GM18526 (cell line): ENCODE data around the gene RSAD1.

ENCODE experiments used
- POLR2A ChIP-seq: IDR thresholded peaks from 3 replicates; pipeline ENCODE4 v1.6.1; 2011; ENCODE audit not compliant: insufficient read length; ENCODE audit errors: extremely low read depth

Gene RSAD1

GRCh38 chr17:50448643-50449042 is 30.0 kb upstream of the RSAD1 start:
- TF ChIP-seq POLR2A, result no peak

GRCh38 chr17:50451943-50452629 is 26.6 kb upstream of the RSAD1 start:
- no peak for TF ChIP-seq POLR2A

DNA sequence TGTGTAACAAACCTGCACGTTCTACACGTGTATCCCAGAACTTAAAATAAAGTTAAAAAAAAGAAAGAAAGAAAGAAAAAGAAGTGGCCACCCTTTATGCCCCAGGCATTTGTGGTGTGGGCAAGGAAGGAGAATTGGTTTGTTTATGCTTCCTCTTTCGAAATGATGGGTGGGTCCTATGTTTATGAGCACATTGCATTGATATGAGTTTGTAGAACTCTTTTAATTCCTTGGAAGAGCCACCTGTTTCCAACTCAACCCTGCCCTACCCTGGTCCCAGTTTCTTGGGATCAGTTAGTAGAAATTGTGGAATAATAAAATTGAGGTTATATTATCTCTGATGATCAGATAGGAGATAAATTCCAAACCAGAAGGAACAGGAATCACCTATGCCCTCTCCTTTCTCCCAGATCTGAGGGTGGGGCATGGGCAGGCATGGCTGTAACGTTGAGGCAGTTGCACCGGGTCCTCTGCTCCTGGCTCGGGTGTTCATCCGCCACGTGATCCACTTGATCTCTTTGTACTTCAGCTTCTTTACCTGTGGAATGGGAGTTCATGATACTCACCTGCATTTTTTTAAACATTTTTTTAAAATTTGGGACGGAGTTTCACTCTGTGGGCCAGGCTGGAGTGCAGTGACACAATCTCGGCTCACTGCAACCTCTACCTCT is 25.9 kb upstream of the RSAD1 start:
- no peak for TF ChIP-seq POLR2A

- TF ChIP-seq POLR2A, result no peak
Measured at GRCh38 chr17:50453901-50454300, 24.8 kb upstream of the RSAD1 start.

DNA sequence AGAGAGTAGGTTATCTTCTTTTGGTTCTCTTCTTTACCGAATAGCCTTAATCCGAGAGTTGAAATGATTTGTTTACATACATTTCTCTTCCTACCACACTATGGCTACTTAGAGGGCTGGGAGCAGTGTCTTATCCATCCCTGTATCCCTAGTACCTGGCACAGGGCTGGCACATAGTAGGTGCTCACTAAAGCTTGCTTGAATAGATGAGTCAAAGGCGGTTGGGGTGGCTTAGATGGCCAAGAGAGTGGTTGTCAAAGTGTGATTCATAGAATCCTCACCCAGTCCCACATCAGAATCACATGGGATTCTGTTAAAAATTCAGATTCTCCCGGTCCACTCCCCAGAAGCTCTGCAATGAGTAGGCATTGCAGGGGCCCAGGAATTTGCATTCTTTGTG is 21.0 kb upstream of the RSAD1 start:
- TF ChIP-seq POLR2A, result no peak

DNA sequence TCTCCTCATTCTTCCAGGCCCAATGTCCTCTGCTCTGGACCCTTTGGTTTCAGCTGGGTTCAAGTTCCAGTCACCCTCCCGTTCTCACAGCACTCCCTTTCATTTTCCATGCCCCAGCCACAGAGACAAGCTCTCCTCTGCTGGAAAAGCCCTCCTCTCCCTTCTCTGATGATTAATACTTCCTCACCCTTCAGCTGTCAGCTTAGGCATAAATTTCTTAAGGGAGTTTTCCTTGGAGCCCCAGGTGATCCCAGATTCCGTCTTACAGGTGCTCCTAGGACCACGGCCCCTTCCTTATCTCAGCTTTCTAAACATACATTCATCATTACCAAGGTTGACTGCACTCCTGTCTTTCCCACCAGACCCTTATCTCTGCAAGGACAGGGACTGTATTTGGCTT is 20.4 kb upstream of the RSAD1 start:
- no peak for TF ChIP-seq POLR2A

DNA sequence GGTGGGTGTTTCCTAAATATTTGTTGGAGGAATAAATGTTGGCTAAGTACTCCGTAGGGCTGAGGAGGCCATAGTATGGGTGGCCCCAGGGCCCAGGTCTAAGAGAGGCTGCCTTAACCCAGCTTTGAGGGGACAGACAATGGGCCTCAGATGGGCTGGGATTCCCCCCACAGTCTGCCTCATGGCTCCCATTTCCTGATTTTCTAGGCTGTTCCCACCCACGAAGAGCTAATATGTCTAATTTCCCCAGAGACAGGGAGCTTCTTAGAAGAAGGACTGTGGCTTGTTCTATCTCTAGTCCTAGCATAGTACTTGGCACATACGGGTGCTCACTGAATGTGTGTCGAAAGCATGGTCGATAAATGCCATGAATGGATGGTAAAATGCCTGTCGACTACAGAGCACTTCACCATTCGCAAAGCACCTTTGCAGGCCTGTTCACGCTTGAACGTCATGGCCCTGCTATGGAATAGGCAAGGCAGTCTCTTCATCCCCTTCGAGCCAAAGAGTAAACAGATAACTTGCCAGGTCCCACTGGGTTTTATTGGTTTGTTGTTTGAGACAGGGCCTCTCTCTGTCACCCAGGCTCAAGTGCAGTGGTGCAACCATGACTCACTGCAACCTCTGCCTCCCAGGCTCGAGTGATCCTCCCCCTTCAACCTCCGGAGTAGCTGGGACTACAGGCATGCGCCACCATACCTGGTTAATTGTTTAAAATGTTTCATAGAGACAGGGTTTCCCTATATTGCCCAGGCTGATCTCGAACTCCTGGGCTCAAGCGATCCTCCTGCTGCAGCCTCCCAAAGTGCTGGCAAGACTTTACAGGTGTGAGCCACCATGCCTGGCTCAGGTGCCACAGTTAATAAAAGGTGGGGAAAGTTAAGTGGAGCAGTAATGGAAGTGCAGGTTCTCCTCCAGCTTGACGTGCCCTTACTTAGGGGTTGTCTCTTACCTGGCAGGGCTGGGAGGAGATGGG is 19.7 kb upstream of the RSAD1 start:
- no peak for TF ChIP-seq POLR2A

GRCh38 chr17:50459756-50460155 is 18.9 kb upstream of the RSAD1 start:
- TF ChIP-seq POLR2A, result no peak

DNA sequence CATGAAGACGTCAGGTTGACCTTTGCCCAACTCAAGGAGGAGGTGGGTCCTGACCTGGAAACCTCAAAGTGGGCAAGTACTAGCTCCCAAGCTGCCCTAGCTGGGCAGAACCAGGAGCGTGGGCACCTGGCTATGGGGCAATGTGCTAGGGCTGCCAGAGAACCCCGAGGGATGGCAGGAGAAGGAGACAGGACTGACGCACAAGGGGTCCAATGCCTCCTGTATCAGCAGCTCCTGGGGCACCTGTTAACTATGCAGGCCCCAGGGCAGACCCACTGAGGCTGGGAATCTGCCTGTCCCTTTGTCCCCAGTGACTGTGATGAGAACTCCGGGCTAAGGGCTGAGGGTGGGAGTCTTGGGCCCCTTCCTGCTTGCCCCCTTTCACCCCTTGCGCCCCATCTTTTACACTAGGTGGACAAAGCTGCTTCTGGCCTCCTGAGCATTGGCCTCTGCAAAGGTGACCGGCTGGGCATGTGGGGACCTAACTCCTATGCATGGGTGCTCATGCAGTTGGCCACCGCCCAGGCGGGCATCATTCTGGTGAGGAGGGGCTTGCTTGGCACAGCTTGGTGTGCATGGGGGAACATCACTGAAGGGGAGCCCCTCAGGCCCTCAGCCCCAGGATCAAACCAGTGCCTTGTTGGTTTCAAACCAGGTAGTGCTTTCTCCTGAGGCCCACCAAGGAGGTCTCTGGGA is 17.7 kb upstream of the RSAD1 start:
- TF ChIP-seq POLR2A, result no peak

DNA sequence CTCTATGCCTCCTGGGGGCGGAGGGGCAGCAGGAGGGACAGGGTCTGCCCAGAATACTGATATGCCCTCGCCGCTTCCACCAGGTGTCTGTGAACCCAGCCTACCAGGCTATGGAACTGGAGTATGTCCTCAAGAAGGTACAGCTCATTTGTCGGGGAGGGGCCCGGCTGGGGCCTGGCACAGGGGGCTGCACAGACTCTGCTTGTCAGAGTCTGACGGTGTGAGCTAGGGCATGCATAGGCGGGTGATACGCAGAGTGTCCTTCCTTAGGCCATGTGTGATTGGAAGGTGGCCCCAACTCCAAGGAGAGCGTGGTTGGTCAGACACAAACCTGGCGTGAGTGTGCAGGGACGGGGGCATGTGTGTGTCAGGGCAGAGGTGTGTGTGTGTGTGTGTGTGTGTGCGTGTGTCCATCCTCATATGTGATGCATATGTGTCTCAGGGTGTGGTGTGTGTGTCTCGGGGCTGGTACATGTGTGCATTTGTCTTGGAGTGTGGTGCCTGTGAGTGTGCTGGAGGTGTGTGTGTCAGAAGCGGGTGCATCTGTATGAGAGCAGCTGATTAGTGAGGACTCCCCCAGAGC is 17.0 kb upstream of the RSAD1 start:
- no peak for TF ChIP-seq POLR2A

DNA sequence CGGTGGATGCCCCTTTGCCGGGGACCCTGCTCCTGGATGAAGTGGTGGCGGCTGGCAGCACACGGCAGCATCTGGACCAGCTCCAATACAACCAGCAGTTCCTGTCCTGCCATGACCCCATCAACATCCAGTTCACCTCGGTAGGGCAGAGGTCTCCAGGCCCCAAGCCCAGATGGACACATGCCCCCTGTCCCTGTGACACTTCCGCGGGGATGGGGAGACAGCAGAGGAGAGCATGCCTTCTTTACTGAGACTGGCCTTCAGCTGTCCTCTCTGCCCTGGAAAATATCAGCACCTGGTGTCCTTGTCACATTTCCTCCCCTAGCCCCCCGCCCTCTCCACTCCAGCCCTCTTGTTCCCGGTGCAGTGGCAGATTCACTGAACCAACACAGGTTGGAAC is 16.2 kb upstream of the RSAD1 start:
- TF ChIP-seq POLR2A, result no peak

DNA sequence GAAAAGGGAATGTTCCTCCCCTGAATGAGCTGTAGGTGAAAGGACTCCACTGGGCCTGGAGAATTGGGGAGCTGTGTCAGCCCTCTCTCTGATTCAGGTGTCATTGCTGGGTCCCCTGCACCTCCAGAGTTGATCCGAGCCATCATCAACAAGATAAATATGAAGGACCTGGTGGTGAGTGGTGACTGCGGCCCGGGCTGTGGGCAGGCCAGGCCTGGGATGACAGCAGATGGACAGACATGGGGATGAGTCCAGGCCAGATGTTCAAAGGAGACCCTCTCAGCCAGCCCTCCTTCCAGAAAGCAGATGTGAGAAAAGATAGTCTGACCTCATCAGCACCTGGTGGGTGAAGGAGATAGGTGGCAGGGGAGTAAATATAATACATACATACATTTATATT is 14.5 kb upstream of the RSAD1 start:
- TF ChIP-seq POLR2A, result no peak

GRCh38 chr17:50464736-50465135 is 13.9 kb upstream of the RSAD1 start:
- no peak for TF ChIP-seq POLR2A

- no peak for TF ChIP-seq POLR2A
Measured at GRCh38 chr17:50465171-50465570, 13.5 kb upstream of the RSAD1 start.

DNA sequence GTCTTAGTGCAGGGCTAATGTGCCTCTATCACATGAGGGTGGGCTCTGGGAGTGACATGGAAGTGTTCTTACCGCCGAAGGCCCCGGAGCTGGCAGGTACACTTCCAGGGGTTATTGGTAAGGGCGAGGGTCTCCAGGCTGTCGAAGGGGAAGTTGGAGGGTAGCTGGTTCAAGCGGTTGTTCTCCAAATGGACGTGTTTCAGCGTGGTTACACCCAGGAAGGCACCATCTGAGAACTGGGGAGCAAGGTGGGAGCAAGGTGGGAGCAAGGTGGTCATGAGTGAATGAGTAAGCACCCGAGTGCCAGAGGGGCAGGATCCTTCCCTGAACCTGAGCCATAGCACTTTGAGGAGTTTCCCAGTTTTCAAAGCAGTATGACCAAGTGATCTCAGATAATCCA is 13.0 kb upstream of the RSAD1 start:
- TF ChIP-seq POLR2A, result no peak
